ENCODE data around the gene C17orf107. TPM values are rescaled to one million over a fixed set of nuclear protein-coding genes. Genes with fewer than 3 reads are reported as not detected.

Gene C17orf107
- polyA plus RNA-seq, 1 donor from 2014 or later: 0.45 TPM

GRCh38 chr17:4880857-4881256, 18.5 kb upstream of the C17orf107 start:
- Histone ChIP-seq H3K9ac (ENCODE audit: low read length) (no peak overlapping the region), H3K4me3 (ENCODE audit: low read length) (no peak overlapping the region), H3K4me2 (ENCODE audit: low read length) (no peak overlapping the region)

GRCh38 chr17:4881761-4882555, 17.4 kb upstream of the C17orf107 start:
- Histone ChIP-seq H3K36me3 (ENCODE audit: insufficient read depth, low read length) (no peaks in the 10 kb centered on the region), H3K27ac (ENCODE audit: low read length) (no peak overlapping the region), H3K9me3 (ENCODE audit: low read length) (no peaks in the 10 kb centered on the region), H3K4me3 (ENCODE audit: low read length) (no peak overlapping the region), H3K79me2 (replicated peaks; ENCODE audit: insufficient read depth, low read length) (no peaks in the 10 kb centered on the region), H3F3A (ENCODE audit: insufficient read depth, low read length, poor library complexity, severe bottlenecking) (no peaks in the 10 kb centered on the region), H3K4me2 (ENCODE audit: low read length) (no peak overlapping the region), H2AFZ (ENCODE audit: low read depth, low read length) (no peak overlapping the region), H3K9me2 (ENCODE audit: insufficient read depth, low read length) (no peaks in the 10 kb centered on the region), H4K20me1 (ENCODE audit: insufficient read depth) (no peaks in the 10 kb centered on the region), H3K27me3 (ENCODE audit: insufficient read depth, low read depth, low read length) (no peaks in the 10 kb centered on the region), H3K9ac (ENCODE audit: low read length) (no peak overlapping the region)
- no peak for TF ChIP-seq REST (IDR thresholded peaks at IDR 0.05; ENCODE audit: borderline replicate concordance)
- TF ChIP-seq TAF1 (IDR thresholded peaks at IDR 0.05; ENCODE audit: low read depth): no peak
- no peak for TF ChIP-seq POLR2AphosphoS5 (IDR thresholded peaks at IDR 0.05)
- peak; percentile 69 for TF ChIP-seq RAD21 (conservative IDR thresholded peaks at IDR 0.05)
- peak; percentile 71 for TF ChIP-seq SMC3 (conservative IDR thresholded peaks at IDR 0.05; ENCODE audit: poor library complexity)
- TF ChIP-seq MXI1 (conservative IDR thresholded peaks at IDR 0.05; ENCODE audit: poor library complexity, severe bottlenecking): no peak
- no peak for TF ChIP-seq EZH2 (IDR thresholded peaks at IDR 0.05; ENCODE audit: borderline replicate concordance, insufficient read depth, low read length, poor library complexity, severe bottlenecking)

More at GRCh38 chr17:4880857-4881256, 18.5 kb upstream of the C17orf107 start:
- Histone ChIP-seq H3K79me2 (replicated peaks; ENCODE audit: insufficient read depth, low read length) (no peaks in the 10 kb centered on the region), H2AFZ (ENCODE audit: low read depth, low read length) (no peak overlapping the region), H3K27ac (ENCODE audit: low read length) (no peak overlapping the region), H3K9me3 (ENCODE audit: low read length) (no peaks in the 10 kb centered on the region), H4K20me1 (ENCODE audit: insufficient read depth) (no peaks in the 10 kb centered on the region), H3K9me2 (ENCODE audit: insufficient read depth, low read length) (no peaks in the 10 kb centered on the region), H3F3A (ENCODE audit: insufficient read depth, low read length, poor library complexity, severe bottlenecking) (no peaks in the 10 kb centered on the region), H3K36me3 (ENCODE audit: insufficient read depth, low read length) (no peaks in the 10 kb centered on the region), H3K27me3 (ENCODE audit: insufficient read depth, low read depth, low read length) (no peaks in the 10 kb centered on the region)
- TF ChIP-seq REST (IDR thresholded peaks at IDR 0.05; ENCODE audit: borderline replicate concordance): no peak
- no peak for TF ChIP-seq TAF1 (IDR thresholded peaks at IDR 0.05; ENCODE audit: low read depth)
- no peak for TF ChIP-seq POLR2AphosphoS5 (IDR thresholded peaks at IDR 0.05)
- TF ChIP-seq EZH2 (IDR thresholded peaks at IDR 0.05; ENCODE audit: borderline replicate concordance, insufficient read depth, low read length, poor library complexity, severe bottlenecking): no peak
- no peak for TF ChIP-seq MXI1 (conservative IDR thresholded peaks at IDR 0.05; ENCODE audit: poor library complexity, severe bottlenecking)
- no peak for TF ChIP-seq SMC3 (conservative IDR thresholded peaks at IDR 0.05; ENCODE audit: poor library complexity)
- no peak for TF ChIP-seq CTCF (IDR thresholded peaks at IDR 0.05; ENCODE audit: poor library complexity, severe bottlenecking)
- no peak for TF ChIP-seq EP300 (conservative IDR thresholded peaks at IDR 0.05; ENCODE audit: poor library complexity, severe bottlenecking)
- TF ChIP-seq RAD21 (conservative IDR thresholded peaks at IDR 0.05): no peak

Measured in neural cell (in vitro differentiated cells).